ENCODE results near the gene MARCO.

- no peak for TF ChIP-seq POLR2A (IDR thresholded peaks at IDR 0.05; ENCODE audit: low read length)
- no peak for TF ChIP-seq GATA1 (IDR thresholded peaks at IDR 0.05; ENCODE audit: low read depth, low read length)
These were observed 49.0 kb downstream of the MARCO start for GRCh38 chr2:118990757-118991545.
